ENCODE results near the gene CNPY1.

CNPY1 gene

GRCh38 chr7:155557778-155558177 is 11.4 kb upstream of the CNPY1 start:
- Histone ChIP-seq H3K4me3 (replicated peaks; ENCODE audit: insufficient read depth, low read length) (no peak overlapping the region), H3K27me3 (ENCODE audit: insufficient read depth, poor library complexity, severe bottlenecking) (no peaks in the 10 kb centered on the region), H3K27ac (replicated peaks) (no peak overlapping the region)
- no peak for DNase-seq (ENCODE audit: low read depth in 1 of 2, low spot score in 1 of 2)
- TF ChIP-seq POLR2AphosphoS5 (IDR thresholded peaks at IDR 0.05; ENCODE audit: low read depth), result no peak
- no peak for TF ChIP-seq CTCF (IDR thresholded peaks at IDR 0.05; ENCODE audit: insufficient read depth, low read length)
- TF ChIP-seq GABPA (IDR thresholded peaks at IDR 0.05; ENCODE audit: low read depth), result no peak
- TF ChIP-seq, protein P1, sequence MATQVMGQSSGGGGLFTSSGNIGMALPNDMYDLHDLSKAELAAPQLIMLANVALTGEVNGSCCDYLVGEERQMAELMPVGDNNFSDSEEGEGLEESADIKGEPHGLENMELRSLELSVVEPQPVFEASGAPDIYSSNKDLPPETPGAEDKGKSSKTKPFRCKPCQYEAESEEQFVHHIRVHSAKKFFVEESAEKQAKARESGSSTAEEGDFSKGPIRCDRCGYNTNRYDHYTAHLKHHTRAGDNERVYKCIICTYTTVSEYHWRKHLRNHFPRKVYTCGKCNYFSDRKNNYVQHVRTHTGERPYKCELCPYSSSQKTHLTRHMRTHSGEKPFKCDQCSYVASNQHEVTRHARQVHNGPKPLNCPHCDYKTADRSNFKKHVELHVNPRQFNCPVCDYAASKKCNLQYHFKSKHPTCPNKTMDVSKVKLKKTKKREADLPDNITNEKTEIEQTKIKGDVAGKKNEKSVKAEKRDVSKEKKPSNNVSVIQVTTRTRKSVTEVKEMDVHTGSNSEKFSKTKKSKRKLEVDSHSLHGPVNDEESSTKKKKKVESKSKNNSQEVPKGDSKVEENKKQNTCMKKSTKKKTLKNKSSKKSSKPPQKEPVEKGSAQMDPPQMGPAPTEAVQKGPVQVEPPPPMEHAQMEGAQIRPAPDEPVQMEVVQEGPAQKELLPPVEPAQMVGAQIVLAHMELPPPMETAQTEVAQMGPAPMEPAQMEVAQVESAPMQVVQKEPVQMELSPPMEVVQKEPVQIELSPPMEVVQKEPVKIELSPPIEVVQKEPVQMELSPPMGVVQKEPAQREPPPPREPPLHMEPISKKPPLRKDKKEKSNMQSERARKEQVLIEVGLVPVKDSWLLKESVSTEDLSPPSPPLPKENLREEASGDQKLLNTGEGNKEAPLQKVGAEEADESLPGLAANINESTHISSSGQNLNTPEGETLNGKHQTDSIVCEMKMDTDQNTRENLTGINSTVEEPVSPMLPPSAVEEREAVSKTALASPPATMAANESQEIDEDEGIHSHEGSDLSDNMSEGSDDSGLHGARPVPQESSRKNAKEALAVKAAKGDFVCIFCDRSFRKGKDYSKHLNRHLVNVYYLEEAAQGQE (IDR thresholded peaks at IDR 0.05; ENCODE audit: insufficient replicate concordance, low read depth), result no peak
- TF ChIP-seq SPI1 (IDR thresholded peaks at IDR 0.05; ENCODE audit: borderline replicate concordance, low read depth), result no peak

DNA sequence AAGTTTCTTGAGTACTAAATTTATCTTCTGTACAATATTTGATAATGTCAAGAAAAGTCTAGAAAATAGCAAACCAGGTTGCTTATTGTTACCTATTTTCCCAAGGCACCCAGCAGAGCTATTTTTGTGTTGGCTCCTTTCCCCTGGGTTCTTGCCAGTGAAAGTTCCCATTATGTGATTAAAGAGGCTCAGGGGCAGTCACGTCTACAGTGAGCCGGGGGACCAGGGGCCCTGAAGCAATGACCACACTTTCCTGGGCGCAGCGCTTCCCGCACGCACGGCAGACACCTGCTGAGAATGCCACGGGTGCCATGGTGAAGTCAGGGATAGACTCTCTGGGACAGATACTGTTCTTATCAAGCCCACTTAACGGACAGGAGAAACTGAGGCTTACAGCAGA is 10.4 kb upstream of the CNPY1 start:
- DNase-seq (ENCODE audit: low read depth in 1 of 2, low spot score in 1 of 2), result no peak
- Histone ChIP-seq H3K27me3 (ENCODE audit: insufficient read depth, poor library complexity, severe bottlenecking) (no peaks in the 10 kb centered on the region), H3K27ac (replicated peaks) (no peak overlapping the region), H3K4me3 (replicated peaks; ENCODE audit: insufficient read depth, low read length) (no peak overlapping the region)
- TF ChIP-seq GABPA (IDR thresholded peaks at IDR 0.05; ENCODE audit: low read depth), result no peak
- no peak for TF ChIP-seq SPI1 (IDR thresholded peaks at IDR 0.05; ENCODE audit: borderline replicate concordance, low read depth)
- TF ChIP-seq, protein P1 (IDR thresholded peaks at IDR 0.05; ENCODE audit: insufficient replicate concordance, low read depth), result no peak
- no peak for TF ChIP-seq POLR2AphosphoS5 (IDR thresholded peaks at IDR 0.05; ENCODE audit: low read depth)
- no peak for TF ChIP-seq CTCF (IDR thresholded peaks at IDR 0.05; ENCODE audit: insufficient read depth, low read length)

GRCh38 chr7:155555116-155555695 is 8.8 kb upstream of the CNPY1 start:
- no peak for DNase-seq (ENCODE audit: low read depth in 1 of 2, low spot score in 1 of 2)
- no peaks in the 10 kb centered on the region for H3K27me3 ChIP-seq (ENCODE audit: insufficient read depth, poor library complexity, severe bottlenecking)
- no peak overlapping the region for H3K27ac ChIP-seq (replicated peaks)
- no peak overlapping the region for H3K4me3 ChIP-seq (replicated peaks; ENCODE audit: insufficient read depth, low read length)
- TF ChIP-seq CTCF (IDR thresholded peaks at IDR 0.05; ENCODE audit: insufficient read depth, low read length) (no peak), POLR2AphosphoS5 (IDR thresholded peaks at IDR 0.05; ENCODE audit: low read depth) (no peak), SPI1 (IDR thresholded peaks at IDR 0.05; ENCODE audit: borderline replicate concordance, low read depth) (no peak), GABPA (IDR thresholded peaks at IDR 0.05; ENCODE audit: low read depth) (no peak)
- TF ChIP-seq, protein P1 (IDR thresholded peaks at IDR 0.05; ENCODE audit: insufficient replicate concordance, low read depth), result no peak
